Measurements from ENCODE around the gene CNTN5.

GRCh38 chr11:100353083-100353482, 1332.3 kb downstream of the CNTN5 start:
- TF ChIP-seq, protein P1, sequence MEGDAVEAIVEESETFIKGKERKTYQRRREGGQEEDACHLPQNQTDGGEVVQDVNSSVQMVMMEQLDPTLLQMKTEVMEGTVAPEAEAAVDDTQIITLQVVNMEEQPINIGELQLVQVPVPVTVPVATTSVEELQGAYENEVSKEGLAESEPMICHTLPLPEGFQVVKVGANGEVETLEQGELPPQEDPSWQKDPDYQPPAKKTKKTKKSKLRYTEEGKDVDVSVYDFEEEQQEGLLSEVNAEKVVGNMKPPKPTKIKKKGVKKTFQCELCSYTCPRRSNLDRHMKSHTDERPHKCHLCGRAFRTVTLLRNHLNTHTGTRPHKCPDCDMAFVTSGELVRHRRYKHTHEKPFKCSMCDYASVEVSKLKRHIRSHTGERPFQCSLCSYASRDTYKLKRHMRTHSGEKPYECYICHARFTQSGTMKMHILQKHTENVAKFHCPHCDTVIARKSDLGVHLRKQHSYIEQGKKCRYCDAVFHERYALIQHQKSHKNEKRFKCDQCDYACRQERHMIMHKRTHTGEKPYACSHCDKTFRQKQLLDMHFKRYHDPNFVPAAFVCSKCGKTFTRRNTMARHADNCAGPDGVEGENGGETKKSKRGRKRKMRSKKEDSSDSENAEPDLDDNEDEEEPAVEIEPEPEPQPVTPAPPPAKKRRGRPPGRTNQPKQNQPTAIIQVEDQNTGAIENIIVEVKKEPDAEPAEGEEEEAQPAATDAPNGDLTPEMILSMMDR (IDR thresholded peaks at IDR 0.05; ENCODE audit: poor library complexity), result no peak
- TF ChIP-seq EZH2phosphoT487 (IDR thresholded peaks at IDR 0.05; ENCODE audit: low read depth, severe bottlenecking, unreplicated experiment), result no peak

Measured in hepatocyte (in vitro differentiated cells).